Osteoblast (primary cell): ENCODE measurements around the gene CSNK1G2. TPM values are rescaled to one million over a fixed set of nuclear protein-coding genes. Genes with fewer than 3 reads are reported as not detected.
"Not testable (repeated sequence)": the region's sequence is repeated elsewhere in the genome, so short reads cannot be mapped to it uniquely, and the experiment has no call there.

Experiments
- DNase-seq: peaks from one replicate; pipeline ENCODE4 v3.0.0; 2011; ENCODE audit warnings: low spot score, mixed read lengths; ENCODE audit not compliant: insufficient read length; ENCODE audit errors: missing footprints
- H2AFZ ChIP-seq: 2 replicates; pipeline ENCODE4 v1.6.0; 2011; ENCODE audit warnings: mild to moderate bottlenecking, low read length
- H3K27ac ChIP-seq: 2 replicates; pipeline ENCODE4 v1.5.1; 2011; ENCODE audit warnings: mild to moderate bottlenecking, low read depth, low read length, moderate library complexity
- H3K27me3 ChIP-seq: 2 replicates; pipeline ENCODE4 v1.6.0; 2012; ENCODE audit warnings: mild to moderate bottlenecking, control low read depth, inconsistent platforms, low read length, moderate library complexity; ENCODE audit not compliant: insufficient read depth
- H3K36me3 ChIP-seq: 2 replicates; pipeline ENCODE4 v1.5.1; 2011; ENCODE audit warnings: mild to moderate bottlenecking, low read length, control low read depth, moderate library complexity; ENCODE audit not compliant: insufficient read depth
- H3K4me1 ChIP-seq: 2 replicates; pipeline ENCODE4 v1.5.1; 2011; ENCODE audit warnings: mild to moderate bottlenecking, low read length, control low read depth, moderate library complexity; ENCODE audit not compliant: insufficient read depth
- H3K4me2 ChIP-seq: 2 replicates; pipeline ENCODE4 v1.6.0; 2011; ENCODE audit warnings: mild to moderate bottlenecking, low read length; ENCODE audit not compliant: insufficient read depth
- H3K4me3 ChIP-seq: fragments of 200-600 bp; sonication (generic); 3 replicates; pipeline ENCODE4 v1.5.1; 2012; ENCODE audit warnings: mild to moderate bottlenecking, low read length, inconsistent platforms; ENCODE audit not compliant: insufficient read depth
- H3K79me2 ChIP-seq: 2 replicates; pipeline ENCODE4 v1.6.0; 2012; ENCODE audit warnings: mild to moderate bottlenecking, low read length, control low read depth, inconsistent platforms; ENCODE audit not compliant: insufficient read depth
- H3K9me3 ChIP-seq: 2 replicates; pipeline ENCODE4 v1.5.1; 2011; ENCODE audit warnings: low read depth, low read length, control low read depth
- H4K20me1 ChIP-seq: 2 replicates; pipeline ENCODE4 v1.6.0; 2012; ENCODE audit warnings: mild to moderate bottlenecking, low read length, control low read depth; ENCODE audit not compliant: insufficient read depth
- CTCF ChIP-seq: IDR thresholded peaks from 2 replicates; pipeline ENCODE4 v1.5.1; 2011; ENCODE audit warnings: mild to moderate bottlenecking, low read depth, low read length, moderate library complexity; ENCODE audit errors: extremely low read depth
- total RNA-seq: library from RNA; depleted of rRNA; stranded (reverse); fragments of >200 nt; gene quantifications from 2 replicates; pipeline ENCODE4 v1.2.3, GENCODE V29; 2012

Gene CSNK1G2
- total RNA-seq, 1 donor: 68.8 TPM

- Histone ChIP-seq H2AFZ (no peak overlapping the region), H3K4me1 (no peaks in the 10 kb centered on the region), H3K4me2 (no peak overlapping the region), H4K20me1 (peaks cover 3% of the 10 kb centered on the region), H3K27ac (no peak overlapping the region), H3K36me3 (peaks cover 39% of the 10 kb centered on the region), H3K79me2 (no peaks in the 10 kb centered on the region), H3K27me3 (no peaks in the 10 kb centered on the region), H3K9me3 (no peaks in the 10 kb centered on the region), H3K4me3 (no peak overlapping the region)
- no peak for TF ChIP-seq CTCF
- DNase-seq: peak; percentile 68
Measured at GRCh38 chr19:1986357-1987162, 45.6 kb downstream of the CSNK1G2 start.

- TF ChIP-seq CTCF: no peak
- peaks cover 3% of the 10 kb centered on the region for H4K20me1 ChIP-seq
- H3K79me2 ChIP-seq: no peaks in the 10 kb centered on the region
- H3K36me3 ChIP-seq: peaks cover 35% of the 10 kb centered on the region
- H3K27me3 ChIP-seq: no peaks in the 10 kb centered on the region
- H3K4me3 ChIP-seq: no peak overlapping the region
- H3K9me3 ChIP-seq: no peaks in the 10 kb centered on the region
- no peaks in the 10 kb centered on the region for H3K4me1 ChIP-seq
- no peak overlapping the region for H2AFZ ChIP-seq
- no peak overlapping the region for H3K4me2 ChIP-seq
- no peak overlapping the region for H3K27ac ChIP-seq
- peak; percentile 82 for DNase-seq
Measured at GRCh38 chr19:1987197-1988187, 46.5 kb downstream of the CSNK1G2 start.

DNA sequence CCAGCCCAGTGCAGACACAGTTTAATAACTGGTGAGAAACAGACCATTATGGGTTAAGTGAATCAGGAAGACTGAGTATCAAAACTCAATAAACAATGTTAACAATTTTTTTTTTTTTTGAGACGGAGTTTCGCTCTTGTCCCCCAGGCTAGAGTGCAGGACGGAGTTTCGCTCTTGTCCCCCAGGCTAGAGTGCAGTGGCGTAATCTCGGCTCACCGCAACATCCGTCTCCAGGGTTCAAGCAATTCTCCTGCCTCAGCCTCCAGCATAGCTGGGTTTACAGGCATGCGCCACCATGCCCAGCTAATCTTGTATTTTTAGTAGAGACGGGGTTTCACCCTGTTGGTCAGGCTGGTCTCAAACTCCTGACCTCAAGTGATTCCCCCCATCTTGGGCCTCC is 47.5 kb downstream of the CSNK1G2 start:
- not testable (repeated sequence) for H4K20me1 ChIP-seq, H3K79me2 ChIP-seq, H3K27me3 ChIP-seq, H3K4me1 ChIP-seq, H3K4me2 ChIP-seq, H3K27ac ChIP-seq, H2AFZ ChIP-seq, H3K9me3 ChIP-seq, H3K4me3 ChIP-seq, DNase-seq
- peaks cover 40% of the 10 kb centered on the region for H3K36me3 ChIP-seq

- Histone ChIP-seq H3K4me1 (no peaks in the 10 kb centered on the region), H2AFZ (no peak overlapping the region), H4K20me1 (peaks cover 3% of the 10 kb centered on the region), H3K9me3 (no peaks in the 10 kb centered on the region), H3K36me3 (peaks cover 38% of the 10 kb centered on the region), H3K27me3 (no peaks in the 10 kb centered on the region), H3K27ac (no peak overlapping the region), H3K4me2 (no peak overlapping the region), H3K79me2 (no peaks in the 10 kb centered on the region), H3K4me3 (no peak overlapping the region)
- DNase-seq: no peak
- no peak for TF ChIP-seq CTCF
Measured at GRCh38 chr19:1989513-1990229, 48.7 kb downstream of the CSNK1G2 start.
